HG03280 (cell line): Measurements from ENCODE around the gene PPM1H.

Source experiments
- ATAC-seq: cut with Tn5 transposase; IDR thresholded peaks from one replicate; pipeline ENCODE4 v1.9.1; 2021; ENCODE audit warnings: mild to moderate bottlenecking, moderate library complexity; ENCODE audit not compliant: unreplicated experiment

PPM1H gene

GRCh38 chr12:62627181-62627580, 307.8 kb downstream of the PPM1H start:
- ATAC-seq: no peak

GRCh38 chr12:62625228-62625627, 309.7 kb downstream of the PPM1H start:
- ATAC-seq: no peak

- no peak for ATAC-seq
Observed at GRCh38 chr12:62622177-62622576, 312.8 kb downstream of the PPM1H start.

- ATAC-seq: no peak
Observed at GRCh38 chr12:62621101-62621638, 313.8 kb downstream of the PPM1H start.

GRCh38 chr12:62618930-62619329, 316.0 kb downstream of the PPM1H start:
- ATAC-seq: no peak

GRCh38 chr12:62618319-62618718, 316.6 kb downstream of the PPM1H start:
- ATAC-seq: no peak

GRCh38 chr12:62613081-62613480, 321.9 kb downstream of the PPM1H start:
- no peak for ATAC-seq

- ATAC-seq: no peak
Observed at GRCh38 chr12:62606654-62607053, 328.3 kb downstream of the PPM1H start.

GRCh38 chr12:62605981-62606380, 329.0 kb downstream of the PPM1H start:
- ATAC-seq: no peak

GRCh38 chr12:62604871-62605270, 330.1 kb downstream of the PPM1H start:
- no peak for ATAC-seq

GRCh38 chr12:62604373-62604772, 330.6 kb downstream of the PPM1H start:
- ATAC-seq: no peak

- no peak for ATAC-seq
Observed at GRCh38 chr12:62603811-62604098, 331.2 kb downstream of the PPM1H start.

- peak; percentile 75 for ATAC-seq
Observed at GRCh38 chr12:62603061-62603810, 331.7 kb downstream of the PPM1H start.

- peak; percentile 62 for ATAC-seq
Observed at GRCh38 chr12:62602255-62603060, 332.5 kb downstream of the PPM1H start.

- ATAC-seq: no peak
Observed at GRCh38 chr12:62601765-62602164, 333.2 kb downstream of the PPM1H start.

- ATAC-seq: no peak
Observed at GRCh38 chr12:62599854-62600437, 335.0 kb downstream of the PPM1H start.

GRCh38 chr12:62598846-62599245, 336.1 kb downstream of the PPM1H start:
- ATAC-seq: no peak

GRCh38 chr12:62597253-62597652, 337.7 kb downstream of the PPM1H start:
- ATAC-seq: no peak
